ENCODE results near the gene CADM1. TPM values are rescaled to one million over a fixed set of nuclear protein-coding genes. Genes with fewer than 3 reads are reported as not detected.

The CADM1 gene
- total RNA-seq, 1 experiment from 2014 or later, result not detected

DNA sequence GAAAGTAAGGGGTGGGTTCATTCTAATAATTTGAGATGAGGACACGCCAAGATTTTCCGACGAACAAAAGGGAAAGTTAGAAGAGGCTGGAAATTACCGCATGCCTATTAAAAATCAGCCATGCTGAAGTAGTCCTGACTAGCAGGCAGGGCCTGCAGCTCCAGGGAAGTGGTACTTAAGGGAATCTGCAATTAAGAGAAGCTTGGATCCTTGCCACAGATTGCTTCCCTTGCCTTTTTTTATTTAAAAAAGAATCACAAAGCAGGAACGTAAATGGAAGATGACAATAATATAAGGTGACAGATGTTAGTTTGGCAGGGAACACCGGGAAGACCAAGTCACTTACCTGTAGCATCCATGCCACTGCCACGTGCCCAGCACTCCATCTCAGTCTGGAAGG, 359.3 kb downstream of the CADM1 start:
- TF ChIP-seq, protein P1, sequence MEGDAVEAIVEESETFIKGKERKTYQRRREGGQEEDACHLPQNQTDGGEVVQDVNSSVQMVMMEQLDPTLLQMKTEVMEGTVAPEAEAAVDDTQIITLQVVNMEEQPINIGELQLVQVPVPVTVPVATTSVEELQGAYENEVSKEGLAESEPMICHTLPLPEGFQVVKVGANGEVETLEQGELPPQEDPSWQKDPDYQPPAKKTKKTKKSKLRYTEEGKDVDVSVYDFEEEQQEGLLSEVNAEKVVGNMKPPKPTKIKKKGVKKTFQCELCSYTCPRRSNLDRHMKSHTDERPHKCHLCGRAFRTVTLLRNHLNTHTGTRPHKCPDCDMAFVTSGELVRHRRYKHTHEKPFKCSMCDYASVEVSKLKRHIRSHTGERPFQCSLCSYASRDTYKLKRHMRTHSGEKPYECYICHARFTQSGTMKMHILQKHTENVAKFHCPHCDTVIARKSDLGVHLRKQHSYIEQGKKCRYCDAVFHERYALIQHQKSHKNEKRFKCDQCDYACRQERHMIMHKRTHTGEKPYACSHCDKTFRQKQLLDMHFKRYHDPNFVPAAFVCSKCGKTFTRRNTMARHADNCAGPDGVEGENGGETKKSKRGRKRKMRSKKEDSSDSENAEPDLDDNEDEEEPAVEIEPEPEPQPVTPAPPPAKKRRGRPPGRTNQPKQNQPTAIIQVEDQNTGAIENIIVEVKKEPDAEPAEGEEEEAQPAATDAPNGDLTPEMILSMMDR (IDR thresholded peaks at IDR 0.05; ENCODE audit: unreplicated experiment), result no peak
- H3K4me3 Mint-ChIP-seq (ENCODE audit: unreplicated experiment), result no peak overlapping the region
- no TSS peak for BruUV-seq (replicated peaks)
- ChIA-PET CTCF (interaction anchor here (1.4 kb wide), 1 partner anchor 23 kb away, joined by 5 read pairs; no protein-coding TSS in a partner anchor), POLR2A (no interaction called here)
- no peak for DNase-seq (ENCODE audit: unreplicated experiment)
- H3K27me3 Mint-ChIP-seq (ENCODE audit: insufficient read depth, unreplicated experiment), result peaks cover 20% of the 10 kb centered on the region
- H3K9me3 Mint-ChIP-seq (ENCODE audit: unreplicated experiment), result peaks cover 8% of the 10 kb centered on the region
- H3K4me1 Mint-ChIP-seq (ENCODE audit: insufficient read depth, unreplicated experiment), result peaks cover 10% of the 10 kb centered on the region
- H3K27ac Mint-ChIP-seq (ENCODE audit: low read depth, unreplicated experiment), result no peak overlapping the region
- H3K36me3 Mint-ChIP-seq (ENCODE audit: insufficient read depth, unreplicated experiment), result no peaks in the 10 kb centered on the region
- intact Hi-C loops (cut with micrococcal nuclease), result no loop called here

DNA sequence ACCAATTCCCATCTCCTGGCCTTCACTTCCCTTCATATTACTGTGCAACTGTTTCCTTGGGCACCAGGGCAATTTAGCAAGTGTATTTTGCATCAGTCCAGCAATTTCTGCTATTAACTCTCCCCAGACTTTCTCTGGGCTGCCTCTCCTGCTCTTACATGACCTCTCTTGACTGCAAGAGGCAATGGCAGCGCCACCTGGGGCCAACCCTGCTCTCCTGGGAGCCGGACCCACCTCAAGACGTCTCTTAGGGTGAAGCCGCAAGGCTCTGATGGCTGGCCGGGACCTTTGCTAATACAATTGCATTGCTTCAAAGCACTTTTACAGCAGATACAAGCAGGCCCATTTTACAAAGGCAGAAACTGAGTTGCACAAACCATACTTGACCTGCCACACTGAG, 360.2 kb downstream of the CADM1 start:
- Mint-ChIP-seq H3K9me3 (ENCODE audit: unreplicated experiment) (peaks cover 8% of the 10 kb centered on the region), H3K36me3 (ENCODE audit: insufficient read depth, unreplicated experiment) (no peaks in the 10 kb centered on the region), H3K4me3 (ENCODE audit: unreplicated experiment) (no peak overlapping the region), H3K27ac (ENCODE audit: low read depth, unreplicated experiment) (no peak overlapping the region), H3K4me1 (ENCODE audit: insufficient read depth, unreplicated experiment) (peaks cover 10% of the 10 kb centered on the region), H3K27me3 (ENCODE audit: insufficient read depth, unreplicated experiment) (peaks cover 29% of the 10 kb centered on the region)
- POLR2A ChIA-PET, result no interaction called here
- TF ChIP-seq, protein P1 (IDR thresholded peaks at IDR 0.05; ENCODE audit: unreplicated experiment), result no peak
- intact Hi-C loops (cut with micrococcal nuclease), result no loop called here
- CTCF ChIA-PET, result no interaction called here
- BruUV-seq (replicated peaks), result no TSS peak
- no peak for DNase-seq (ENCODE audit: unreplicated experiment)

DNA sequence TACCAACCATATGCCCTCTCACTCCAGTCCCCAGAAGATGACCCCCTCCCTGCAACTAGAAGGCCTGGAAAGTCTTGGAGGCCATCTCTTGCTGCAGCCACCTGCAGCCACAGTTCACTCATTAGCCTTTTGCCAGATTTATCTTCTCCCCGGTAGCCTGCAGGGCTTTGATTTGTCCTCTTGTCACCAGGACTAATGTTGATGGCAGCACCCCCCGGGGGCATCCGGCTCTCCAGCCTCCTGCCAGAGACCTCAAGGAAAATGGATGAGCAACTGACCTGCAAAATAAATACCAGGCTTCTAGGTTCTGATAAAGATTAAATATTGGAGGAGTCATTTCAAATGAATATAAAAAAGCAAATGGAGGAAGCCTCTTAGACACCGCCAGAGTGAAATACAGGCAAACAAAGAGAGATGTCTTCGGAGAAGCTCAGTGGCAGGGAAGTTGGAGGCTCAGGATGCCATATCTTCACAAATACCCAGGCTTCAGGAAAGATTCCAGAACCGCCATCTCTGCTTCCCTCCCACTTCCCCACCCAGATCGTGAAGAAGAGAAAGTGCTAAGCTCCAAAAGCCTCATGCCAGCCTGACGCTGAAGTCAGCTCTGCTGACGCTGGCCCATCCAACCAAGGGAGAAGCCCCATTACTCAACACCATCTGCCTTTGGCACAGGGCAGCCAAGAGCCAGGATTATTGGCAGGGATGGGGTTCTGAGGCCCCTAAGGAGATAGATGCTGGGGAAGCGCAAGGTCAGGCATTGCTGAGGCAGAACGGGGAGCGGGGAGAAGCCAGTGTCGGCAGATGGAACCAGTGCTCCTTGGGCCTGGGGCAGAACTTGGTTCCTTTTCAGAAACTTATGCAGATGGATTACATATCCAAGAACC, 362.7 kb downstream of the CADM1 start:
- intact Hi-C loops (cut with micrococcal nuclease), result no loop called here
- no peak overlapping the region for H3K27ac Mint-ChIP-seq (ENCODE audit: low read depth, unreplicated experiment)
- H3K4me3 Mint-ChIP-seq (ENCODE audit: unreplicated experiment), result no peak overlapping the region
- TF ChIP-seq, protein P1 (IDR thresholded peaks at IDR 0.05; ENCODE audit: unreplicated experiment), result no peak
- no TSS peak for BruUV-seq (replicated peaks)
- ChIA-PET POLR2A (no interaction called here), CTCF (interaction anchor here (0.7 to 1.3 kb wide), 2 partner anchors 28 to 92 kb away, joined by 4 to 9 read pairs; no protein-coding TSS in a partner anchor)
- no peaks in the 10 kb centered on the region for H3K9me3 Mint-ChIP-seq (ENCODE audit: unreplicated experiment)
- no peak for DNase-seq (ENCODE audit: unreplicated experiment)
- H3K27me3 Mint-ChIP-seq (ENCODE audit: insufficient read depth, unreplicated experiment), result peaks cover 29% of the 10 kb centered on the region
- peaks cover under 1% of the 10 kb centered on the region for H3K4me1 Mint-ChIP-seq (ENCODE audit: insufficient read depth, unreplicated experiment)
- H3K36me3 Mint-ChIP-seq (ENCODE audit: insufficient read depth, unreplicated experiment), result no peaks in the 10 kb centered on the region

DNA sequence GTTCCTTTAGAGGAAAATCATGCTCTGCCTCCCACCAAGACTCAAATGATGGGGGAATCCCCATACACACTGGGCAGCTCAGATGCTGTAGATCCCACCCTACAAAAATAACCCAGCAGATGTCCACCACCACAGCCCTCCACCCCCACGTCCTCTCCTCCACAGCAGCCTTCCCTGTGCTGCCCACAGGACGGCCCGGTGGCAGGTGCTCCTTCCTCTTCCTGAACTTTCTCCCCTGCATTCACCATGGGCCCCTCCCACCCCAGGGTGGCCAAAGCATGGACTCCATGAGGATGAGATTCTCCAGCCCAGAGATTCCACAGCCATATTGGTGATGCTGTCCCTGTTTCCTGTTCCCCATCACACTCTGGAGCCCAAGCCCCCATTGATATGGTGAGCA, 368.3 kb downstream of the CADM1 start:
- CTCF ChIA-PET, result no interaction called here
- Mint-ChIP-seq H3K36me3 (ENCODE audit: insufficient read depth, unreplicated experiment) (no peaks in the 10 kb centered on the region), H3K27me3 (ENCODE audit: insufficient read depth, unreplicated experiment) (peaks cover 39% of the 10 kb centered on the region), H3K27ac (ENCODE audit: low read depth, unreplicated experiment) (no peak overlapping the region), H3K4me1 (ENCODE audit: insufficient read depth, unreplicated experiment) (no peaks in the 10 kb centered on the region), H3K9me3 (ENCODE audit: unreplicated experiment) (no peaks in the 10 kb centered on the region), H3K4me3 (ENCODE audit: unreplicated experiment) (no peak overlapping the region)
- no peak for DNase-seq (ENCODE audit: unreplicated experiment)
- intact Hi-C loops (cut with micrococcal nuclease), result no loop called here
- TF ChIP-seq, protein P1 (IDR thresholded peaks at IDR 0.05; ENCODE audit: unreplicated experiment), result no peak
- no TSS peak for BruUV-seq (replicated peaks)
- POLR2A ChIA-PET, result no interaction called here
